DOHH2 (cell line): ENCODE results near the gene GABRA5.

Experiments used
- EZH2phosphoT487 ChIP-seq: fragments of 200-600 bp; sonication (generic); IDR thresholded peaks from 2 replicates; pipeline ENCODE4 v1.6.1; 2017; ENCODE audit warnings: borderline replicate concordance, mild to moderate bottlenecking, antibody characterized with exemption, low read length, moderate library complexity, mixed read lengths
- TF ChIP-seq, protein P1 (sequence below): fragments of 200-600 bp; sonication (generic); IDR thresholded peaks from one replicate; pipeline ENCODE4 v1.5.1; 2014; ENCODE audit warnings: antibody characterized with exemption, mild to moderate bottlenecking, low read depth, low read length; ENCODE audit not compliant: poor library complexity, severe bottlenecking

DNA sequence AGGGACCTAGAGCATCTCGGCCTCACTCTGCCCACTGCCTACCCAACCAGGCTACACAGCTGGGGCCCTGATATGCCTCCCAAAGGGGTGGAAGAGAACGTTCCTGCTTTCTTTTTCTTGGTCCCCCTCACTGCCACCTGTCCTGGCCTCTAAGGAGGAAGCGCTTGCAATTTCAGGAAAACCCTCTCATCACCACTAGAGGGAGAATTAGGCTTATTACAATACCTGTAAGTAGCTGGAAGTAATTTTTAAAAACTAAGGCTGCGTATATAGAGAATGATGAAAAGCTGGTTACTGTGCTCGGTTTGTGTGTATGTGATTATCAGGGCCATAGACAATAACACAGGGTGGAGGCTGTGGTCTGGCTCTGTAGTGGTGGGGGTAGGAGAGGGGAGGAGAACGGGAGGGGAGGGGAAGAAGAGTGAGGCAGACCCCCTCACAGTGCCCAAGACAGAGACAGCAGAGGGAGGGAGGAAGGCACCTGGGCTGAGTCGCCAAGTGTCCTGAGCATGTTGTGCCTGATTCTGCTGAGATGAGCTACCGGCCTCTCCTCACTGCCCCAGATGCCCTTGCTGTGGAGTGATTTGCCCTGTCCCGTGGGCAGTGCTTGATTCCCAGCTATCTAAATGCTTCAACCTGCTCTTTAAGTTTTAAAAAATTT, 107.4 kb downstream of the GABRA5 start:
- TF ChIP-seq, protein P1, sequence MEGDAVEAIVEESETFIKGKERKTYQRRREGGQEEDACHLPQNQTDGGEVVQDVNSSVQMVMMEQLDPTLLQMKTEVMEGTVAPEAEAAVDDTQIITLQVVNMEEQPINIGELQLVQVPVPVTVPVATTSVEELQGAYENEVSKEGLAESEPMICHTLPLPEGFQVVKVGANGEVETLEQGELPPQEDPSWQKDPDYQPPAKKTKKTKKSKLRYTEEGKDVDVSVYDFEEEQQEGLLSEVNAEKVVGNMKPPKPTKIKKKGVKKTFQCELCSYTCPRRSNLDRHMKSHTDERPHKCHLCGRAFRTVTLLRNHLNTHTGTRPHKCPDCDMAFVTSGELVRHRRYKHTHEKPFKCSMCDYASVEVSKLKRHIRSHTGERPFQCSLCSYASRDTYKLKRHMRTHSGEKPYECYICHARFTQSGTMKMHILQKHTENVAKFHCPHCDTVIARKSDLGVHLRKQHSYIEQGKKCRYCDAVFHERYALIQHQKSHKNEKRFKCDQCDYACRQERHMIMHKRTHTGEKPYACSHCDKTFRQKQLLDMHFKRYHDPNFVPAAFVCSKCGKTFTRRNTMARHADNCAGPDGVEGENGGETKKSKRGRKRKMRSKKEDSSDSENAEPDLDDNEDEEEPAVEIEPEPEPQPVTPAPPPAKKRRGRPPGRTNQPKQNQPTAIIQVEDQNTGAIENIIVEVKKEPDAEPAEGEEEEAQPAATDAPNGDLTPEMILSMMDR, result peak; percentile 28
- TF ChIP-seq EZH2phosphoT487, result no peak
